ENCODE measurements around the gene MAP3K3. TPM values are rescaled to one million over a fixed set of nuclear protein-coding genes. Genes with fewer than 3 reads are reported as not detected.

The MAP3K3 gene
- total and polyA plus RNA-seq, 4 donors, result 24.5 to 56.3 (median 41.5) TPM

GRCh38 chr17:63646488-63646806 lies 24.2 kb downstream of the MAP3K3 start:
- Histone ChIP-seq H3K4me1 (ENCODE audit: control insufficient read depth in 5 of 5, insufficient read depth in 5 of 5, low read length in 5 of 5) (peaks cover 0 to 13% (median 7%) of the 10 kb centered on the region in 5 donors), H3K36me3 (ENCODE audit: control insufficient read depth in 4 of 4, insufficient read depth in 4 of 4, low read length in 4 of 4) (peaks cover 13 to 17% (median 14%) of the 10 kb centered on the region in 4 donors), H3K4me3 (no peak overlapping the region), H3K9ac (ENCODE audit: insufficient read depth in 1 of 2, low read length in 2 of 2) (no peak overlapping the region), H3K27ac (ENCODE audit: low read depth in 1 of 2, low read length in 1 of 2) (peak overlapping the region; percentile 35 to 85), H3K27me3 (ENCODE audit: control insufficient read depth in 3 of 3, insufficient read depth in 3 of 3, low read length in 2 of 3) (no peaks in the 10 kb centered on the region), H3K9me3 (ENCODE audit: control insufficient read depth in 4 of 4, insufficient read depth in 3 of 4, low read length in 3 of 4) (peaks cover 0 to 3% (median 0%) of the 10 kb centered on the region in 4 donors)
- DNase-seq (no peak), ATAC-seq (ENCODE audit: insufficient read depth, low FRiP score) (no peak)
- TF ChIP-seq CTCF (IDR thresholded peaks at IDR 0.05; ENCODE audit: control extremely low read depth, extremely low read depth), result no peak
- WGBS, 2 donors, result 29 to 88% methylated on average over 1 of the region's 1 CpG

- Histone ChIP-seq H3K9ac (ENCODE audit: insufficient read depth in 1 of 2, low read length in 2 of 2) (no peak overlapping the region), H3K27ac (ENCODE audit: low read depth in 1 of 2, low read length in 1 of 2) (peak overlapping the region in 1 of 2 donors; percentile 17), H3K9me3 (ENCODE audit: control insufficient read depth in 4 of 4, insufficient read depth in 3 of 4, low read length in 3 of 4) (peaks cover 0 to 3% (median 0%) of the 10 kb centered on the region in 4 donors), H3K36me3 (ENCODE audit: control insufficient read depth in 4 of 4, insufficient read depth in 4 of 4, low read length in 4 of 4) (peaks cover 13 to 21% (median 14%) of the 10 kb centered on the region in 4 donors), H3K27me3 (ENCODE audit: control insufficient read depth in 3 of 3, insufficient read depth in 3 of 3, low read length in 2 of 3) (no peaks in the 10 kb centered on the region), H3K4me3 (no peak overlapping the region), H3K4me1 (ENCODE audit: control insufficient read depth in 5 of 5, insufficient read depth in 5 of 5, low read length in 5 of 5) (peaks cover 0 to 13% (median 6%) of the 10 kb centered on the region in 5 donors)
- TF ChIP-seq CTCF (IDR thresholded peaks at IDR 0.05; ENCODE audit: control extremely low read depth, extremely low read depth), result no peak
- peak in 2 of 3 donors; percentile 35 to 61 for DNase-seq
- 65 to 88% methylated on average over 4 of the region's 4 CpGs for WGBS, 2 donors
- no peak for ATAC-seq (ENCODE audit: insufficient read depth, low FRiP score)
These were observed 25.0 kb downstream of the MAP3K3 start for GRCh38 chr17:63647065-63647725.

GRCh38 chr17:63647936-63648335 lies 25.7 kb downstream of the MAP3K3 start:
- DNase-seq (no peak), ATAC-seq (ENCODE audit: insufficient read depth, low FRiP score) (no peak)
- Histone ChIP-seq H3K4me1 (ENCODE audit: control insufficient read depth in 5 of 5, insufficient read depth in 5 of 5, low read length in 5 of 5) (peaks cover 2 to 13% (median 8%) of the 10 kb centered on the region in 5 donors), H3K27ac (ENCODE audit: low read depth in 1 of 2, low read length in 1 of 2) (no peak overlapping the region), H3K27me3 (ENCODE audit: control insufficient read depth in 3 of 3, insufficient read depth in 3 of 3, low read length in 2 of 3) (no peaks in the 10 kb centered on the region), H3K9me3 (ENCODE audit: control insufficient read depth in 4 of 4, insufficient read depth in 3 of 4, low read length in 3 of 4) (peaks cover 0 to 3% (median 0%) of the 10 kb centered on the region in 4 donors), H3K9ac (ENCODE audit: insufficient read depth in 1 of 2, low read length in 2 of 2) (no peak overlapping the region), H3K36me3 (ENCODE audit: control insufficient read depth in 4 of 4, insufficient read depth in 4 of 4, low read length in 4 of 4) (peaks cover 14 to 21% (median 16%) of the 10 kb centered on the region in 4 donors), H3K4me3 (no peak overlapping the region)
- TF ChIP-seq CTCF (IDR thresholded peaks at IDR 0.05; ENCODE audit: control extremely low read depth, extremely low read depth), result no peak
